Endothelial cell (in vitro differentiated cells): ENCODE measurements around the gene RPAP3. TPM values are rescaled to one million over a fixed set of nuclear protein-coding genes. Genes with fewer than 3 reads are reported as not detected.

ENCODE experiments used
- DNase-seq: peaks from one replicate; pipeline ENCODE4 v3.0.0; 2021; ENCODE audit warnings: low spot score
- H3K27ac Mint-ChIP-seq: one replicate; pipeline ENCODE4 v1.8.0; 2021; ENCODE audit warnings: mixed read lengths, inconsistent platforms; ENCODE audit not compliant: unreplicated experiment
- H3K27me3 Mint-ChIP-seq: one replicate; pipeline ENCODE4 v1.8.0; 2021; ENCODE audit warnings: mild to moderate bottlenecking, moderate library complexity, mixed read lengths, inconsistent platforms; ENCODE audit not compliant: unreplicated experiment
- H3K36me3 Mint-ChIP-seq: one replicate; pipeline ENCODE4 v1.8.0; 2021; ENCODE audit warnings: mild to moderate bottlenecking, low read depth, mixed read lengths, inconsistent platforms; ENCODE audit not compliant: unreplicated experiment
- H3K4me1 Mint-ChIP-seq: one replicate; pipeline ENCODE4 v1.8.0; 2021; ENCODE audit warnings: mild to moderate bottlenecking, mixed read lengths, inconsistent platforms; ENCODE audit not compliant: unreplicated experiment
- H3K4me3 Mint-ChIP-seq: one replicate; pipeline ENCODE4 v1.8.0; 2021; ENCODE audit warnings: mild to moderate bottlenecking, mixed read lengths, inconsistent platforms; ENCODE audit not compliant: unreplicated experiment
- H3K9me3 Mint-ChIP-seq: one replicate; pipeline ENCODE4 v1.8.0; 2021; ENCODE audit warnings: mixed read lengths, inconsistent platforms; ENCODE audit not compliant: unreplicated experiment
- total RNA-seq: library from RNA; stranded (reverse); fragmentation: NEBNext Ultra II Directional; extraction: Animal tissue kit (Norgen Biotek cat#: 25700); gene quantifications from one replicate; pipeline ENCODE4 v1.2.1, GENCODE V29; 2021; ENCODE audit not compliant: unreplicated experiment
- TF ChIP-seq, protein P1 (sequence below): fragments of 200-600 bp; sonication (generic); IDR thresholded peaks from one replicate; pipeline ENCODE4 v1.5.0; 2021; ENCODE audit warnings: antibody characterized with exemption; ENCODE audit not compliant: unreplicated experiment

Gene RPAP3
- total RNA-seq, 1 donor from 2014 or later = 36.8 TPM

DNA sequence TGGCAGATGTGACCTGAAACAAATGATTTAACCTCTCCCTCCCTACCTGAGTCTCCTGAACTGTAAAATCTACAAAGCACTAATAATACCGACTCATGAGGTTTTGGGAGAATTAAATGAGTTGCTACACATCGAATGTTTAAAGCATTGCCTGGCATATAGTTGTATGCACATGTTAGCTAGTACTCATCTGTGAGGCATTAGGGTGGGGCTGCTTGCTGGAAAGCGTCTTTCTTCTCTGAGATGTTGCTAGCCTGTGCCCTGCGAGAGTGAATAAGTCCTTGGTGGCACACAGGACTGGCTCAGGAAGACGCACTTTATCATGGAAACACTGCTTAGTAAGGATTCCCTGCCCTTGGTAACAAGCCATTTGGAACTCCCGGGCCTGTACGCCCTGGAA lies 46.7 kb upstream of the RPAP3 start:
- peak overlapping the region; percentile 24 for H3K4me3 Mint-ChIP-seq
- peaks cover 20% of the 10 kb centered on the region for H3K27me3 Mint-ChIP-seq
- H3K36me3 Mint-ChIP-seq = peaks cover 41% of the 10 kb centered on the region
- H3K27ac Mint-ChIP-seq = peak overlapping the region; percentile 67
- no peak for DNase-seq
- H3K9me3 Mint-ChIP-seq = no peaks in the 10 kb centered on the region
- TF ChIP-seq, protein P1, sequence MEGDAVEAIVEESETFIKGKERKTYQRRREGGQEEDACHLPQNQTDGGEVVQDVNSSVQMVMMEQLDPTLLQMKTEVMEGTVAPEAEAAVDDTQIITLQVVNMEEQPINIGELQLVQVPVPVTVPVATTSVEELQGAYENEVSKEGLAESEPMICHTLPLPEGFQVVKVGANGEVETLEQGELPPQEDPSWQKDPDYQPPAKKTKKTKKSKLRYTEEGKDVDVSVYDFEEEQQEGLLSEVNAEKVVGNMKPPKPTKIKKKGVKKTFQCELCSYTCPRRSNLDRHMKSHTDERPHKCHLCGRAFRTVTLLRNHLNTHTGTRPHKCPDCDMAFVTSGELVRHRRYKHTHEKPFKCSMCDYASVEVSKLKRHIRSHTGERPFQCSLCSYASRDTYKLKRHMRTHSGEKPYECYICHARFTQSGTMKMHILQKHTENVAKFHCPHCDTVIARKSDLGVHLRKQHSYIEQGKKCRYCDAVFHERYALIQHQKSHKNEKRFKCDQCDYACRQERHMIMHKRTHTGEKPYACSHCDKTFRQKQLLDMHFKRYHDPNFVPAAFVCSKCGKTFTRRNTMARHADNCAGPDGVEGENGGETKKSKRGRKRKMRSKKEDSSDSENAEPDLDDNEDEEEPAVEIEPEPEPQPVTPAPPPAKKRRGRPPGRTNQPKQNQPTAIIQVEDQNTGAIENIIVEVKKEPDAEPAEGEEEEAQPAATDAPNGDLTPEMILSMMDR = no peak
- peaks cover 50% of the 10 kb centered on the region for H3K4me1 Mint-ChIP-seq

DNA sequence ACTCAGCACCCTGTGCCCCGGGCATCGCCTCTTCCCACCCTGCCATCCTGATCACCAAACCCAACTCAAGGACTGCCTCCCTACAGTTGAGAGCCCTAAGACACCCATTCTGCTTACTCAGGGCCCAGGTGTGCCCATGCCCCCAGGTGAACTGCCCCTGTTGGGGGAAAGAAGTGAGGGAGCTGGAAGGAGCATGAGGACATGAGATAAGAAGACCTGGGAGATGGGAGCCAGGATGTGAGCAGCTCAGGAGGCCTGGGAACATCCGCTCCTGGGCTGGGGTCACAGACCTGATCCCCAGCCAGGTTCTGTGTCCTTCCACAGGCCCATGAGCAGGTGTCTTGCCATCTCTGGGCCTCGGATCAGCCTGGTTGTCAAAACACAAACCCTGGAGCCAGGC lies 46.3 kb upstream of the RPAP3 start:
- Mint-ChIP-seq H3K9me3 (no peaks in the 10 kb centered on the region), H3K36me3 (peaks cover 40% of the 10 kb centered on the region), H3K27ac (peak overlapping the region; percentile 67), H3K27me3 (peaks cover 16% of the 10 kb centered on the region), H3K4me3 (peak overlapping the region; percentile 24), H3K4me1 (peaks cover 46% of the 10 kb centered on the region)
- TF ChIP-seq, protein P1 = no peak
- no peak for DNase-seq

DNA sequence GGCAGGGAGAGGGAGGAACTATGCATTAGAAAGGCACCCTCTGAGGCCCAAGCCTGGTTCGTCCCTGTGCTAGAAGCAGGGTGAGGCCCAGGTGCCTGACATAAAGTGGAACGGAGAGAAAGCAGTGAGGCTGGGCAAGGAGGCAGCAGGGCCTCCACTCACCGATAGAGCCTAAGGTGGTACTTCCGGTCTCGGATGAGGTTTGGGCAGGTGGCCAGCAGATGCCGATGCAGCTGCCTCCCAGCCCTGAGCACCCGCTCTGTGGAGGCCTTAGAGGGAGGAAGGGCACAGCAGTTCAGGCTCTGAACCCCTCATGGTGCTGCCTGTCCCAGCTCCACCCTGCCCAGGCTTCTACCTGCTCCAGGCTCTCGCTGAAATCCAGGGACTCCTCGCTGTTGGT lies 45.7 kb upstream of the RPAP3 start:
- no peak overlapping the region for H3K4me3 Mint-ChIP-seq
- H3K9me3 Mint-ChIP-seq = no peaks in the 10 kb centered on the region
- H3K36me3 Mint-ChIP-seq = peaks cover 43% of the 10 kb centered on the region
- no peak for DNase-seq
- H3K4me1 Mint-ChIP-seq = peaks cover 40% of the 10 kb centered on the region
- H3K27me3 Mint-ChIP-seq = peaks cover 14% of the 10 kb centered on the region
- TF ChIP-seq, protein P1 = no peak
- no peak overlapping the region for H3K27ac Mint-ChIP-seq

DNA sequence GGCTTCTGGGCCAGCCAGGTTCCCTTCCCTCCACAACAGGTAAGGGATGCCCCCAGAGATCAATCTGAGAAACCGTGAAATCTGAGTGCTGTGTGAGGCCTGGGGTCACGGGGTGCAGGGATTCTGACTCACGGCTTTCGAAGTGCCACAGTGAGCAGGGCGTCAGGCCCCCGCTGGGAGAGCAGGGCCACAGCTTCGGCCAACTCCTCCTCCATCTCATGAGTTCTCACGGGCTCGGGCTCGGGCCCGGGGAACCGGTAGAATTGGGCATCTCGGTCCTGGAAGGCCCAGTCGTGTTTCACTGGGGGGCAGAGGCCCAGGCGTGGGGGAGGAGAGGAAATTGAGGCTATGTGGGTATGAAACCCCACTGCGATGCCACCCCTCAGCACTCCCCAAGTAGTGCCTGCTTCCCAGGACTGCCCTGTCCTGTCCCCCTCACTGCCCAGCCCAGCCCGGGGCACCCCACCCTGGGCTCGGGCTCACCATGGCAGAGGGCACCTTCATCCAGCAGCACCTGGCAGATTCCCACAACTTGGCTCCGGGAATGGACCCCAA lies 45.2 kb upstream of the RPAP3 start:
- no peaks in the 10 kb centered on the region for H3K9me3 Mint-ChIP-seq
- H3K36me3 Mint-ChIP-seq = peaks cover 43% of the 10 kb centered on the region
- H3K27me3 Mint-ChIP-seq = peaks cover 13% of the 10 kb centered on the region
- TF ChIP-seq, protein P1 = no peak
- no peak overlapping the region for H3K27ac Mint-ChIP-seq
- no peak for DNase-seq
- H3K4me1 Mint-ChIP-seq = peaks cover 35% of the 10 kb centered on the region
- H3K4me3 Mint-ChIP-seq = no peak overlapping the region

DNA sequence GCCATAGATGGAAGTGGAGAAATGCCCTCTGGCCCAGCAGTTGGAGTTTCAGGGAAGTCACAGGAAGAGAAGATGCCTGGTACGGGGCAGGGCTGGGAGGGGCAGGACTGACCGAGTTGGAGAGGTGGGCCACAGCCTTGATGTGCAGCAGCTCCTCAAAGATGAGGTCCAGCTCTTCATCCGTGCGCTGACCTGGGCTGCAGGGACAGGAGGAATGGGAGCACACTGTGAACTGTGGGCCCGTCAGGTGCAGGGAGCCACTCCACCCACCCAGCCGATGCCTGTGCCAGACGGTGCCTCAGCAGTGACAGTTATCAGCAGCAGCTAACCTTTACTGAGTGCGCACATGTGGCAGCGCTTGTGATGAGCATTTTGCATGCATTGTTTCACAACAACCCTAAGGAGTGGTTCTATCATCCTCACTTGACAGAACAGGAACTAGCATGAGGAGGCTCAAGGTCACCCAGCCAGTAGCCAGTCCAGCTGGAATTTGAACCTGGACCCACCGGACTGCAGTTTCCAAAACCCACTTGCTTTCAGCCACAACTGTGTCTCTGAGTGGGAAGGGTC lies 44.5 kb upstream of the RPAP3 start:
- peaks cover 28% of the 10 kb centered on the region for H3K4me1 Mint-ChIP-seq
- H3K36me3 Mint-ChIP-seq = peaks cover 43% of the 10 kb centered on the region
- H3K9me3 Mint-ChIP-seq = no peaks in the 10 kb centered on the region
- H3K27ac Mint-ChIP-seq = peak overlapping the region; percentile 67
- DNase-seq = no peak
- TF ChIP-seq, protein P1 = no peak
- H3K27me3 Mint-ChIP-seq = peaks cover 13% of the 10 kb centered on the region
- peak overlapping the region; percentile 72 for H3K4me3 Mint-ChIP-seq
